HG03103 (cell line): Measurements from ENCODE around the gene TAP2.

Experiments used
- ATAC-seq: cut with Tn5 transposase; IDR thresholded peaks from one replicate; pipeline ENCODE4 v1.9.1; 2021; ENCODE audit warnings: low read depth; ENCODE audit not compliant: unreplicated experiment

TAP2 gene

GRCh38 chr6:32854376-32855178, 16.0 kb upstream of the TAP2 start:
- ATAC-seq = peak; percentile 10

GRCh38 chr6:32853541-32854375, 15.2 kb upstream of the TAP2 start, which contains the start of the genes PSMB9 and TAP1:
Gene PSMB9 (plus strand): TSS chr6:32854192. CDS start chr6:32854230, 38 bp downstream.
Gene TAP1 (minus strand): TSS chr6:32853704. CDS start chr6:32853636, 68 bp downstream.
- ATAC-seq = peak; percentile 65

- no peak for ATAC-seq
Observed at GRCh38 chr6:32852844-32853540, 14.5 kb upstream of the TAP2 start.

GRCh38 chr6:32852018-32852843, 13.7 kb upstream of the TAP2 start:
- ATAC-seq = no peak

GRCh38 chr6:32851025-32851424, 12.5 kb upstream of the TAP2 start:
- ATAC-seq = no peak

- ATAC-seq = no peak
Observed at GRCh38 chr6:32849126-32849525, 10.6 kb upstream of the TAP2 start.

GRCh38 chr6:32847795-32848194, 9.3 kb upstream of the TAP2 start:
- ATAC-seq = no peak

GRCh38 chr6:32847004-32847403, 8.5 kb upstream of the TAP2 start:
- ATAC-seq = no peak

GRCh38 chr6:32845384-32845884, 6.9 kb upstream of the TAP2 start:
- ATAC-seq = no peak

- no peak for ATAC-seq
Observed at GRCh38 chr6:32844839-32845383, 6.4 kb upstream of the TAP2 start.

- peak; percentile 62 for ATAC-seq
Observed at GRCh38 chr6:32843979-32844838, 5.7 kb upstream of the TAP2 start, which contains the start of gene PSMB8. Gene PSMB8 (minus strand): TSS chr6:32844047. CDS start chr6:32843996, 51 bp downstream.

- ATAC-seq = no peak
Observed at GRCh38 chr6:32843331-32843978, 4.9 kb upstream of the TAP2 start.

- no peak for ATAC-seq
Observed at GRCh38 chr6:32842690-32843089, 4.2 kb upstream of the TAP2 start.

- no peak for ATAC-seq
Observed at GRCh38 chr6:32842021-32842650, 3.6 kb upstream of the TAP2 start.

- no peak for ATAC-seq
Observed at GRCh38 chr6:32840604-32841246, 2.2 kb upstream of the TAP2 start.

- ATAC-seq = no peak
Observed at GRCh38 chr6:32839356-32839755, 817 bp upstream of the TAP2 start.

GRCh38 chr6:32837651-32838113, 857 bp downstream of the TAP2 start:
- no peak for ATAC-seq
